HCT116 (cell line): ENCODE measurements around the gene PIGO. TPM values are rescaled to one million over a fixed set of nuclear protein-coding genes. Genes with fewer than 3 reads are reported as not detected.

Source experiments
- ATAC-seq: fragments of 200-7000 bp; cut with Tn5 transposase; 2 replicates; pipeline ENCODE4 v1.9.1; 2020; ENCODE audit warnings: mild to moderate bottlenecking, moderate library complexity
- BruUV-seq: library from RNA; stranded (reverse); fragments of 400-500 nt; replicated peaks from 2 replicates; lab custom pipeline; 2021; lab: Mats Ljungman, UMichigan
- CTCF ChIA-PET: fragments of 300-600 bp; sonication (Branson Sonifier 250); formaldehyde crosslinking; loops from one replicate; lab custom pipeline; 2021; ENCODE audit warnings: antibody characterized with exemption; lab: Charles Lee
- POLR2A ChIA-PET: fragments of 300-600, 350-600 bp; sonication (Branson Sonifier 250); formaldehyde crosslinking; loops from one replicate; lab custom pipeline; 2021; ENCODE audit warnings: antibody characterized with exemption; lab: Charles Lee
- RAD21 ChIA-PET, 2 experiments: fragments of 300-600 bp; sonication (Branson Sonifier 250); formaldehyde crosslinking; loops; one replicate each; lab custom pipeline; 2023; ENCODE audit warnings: low total read pairs in 2 of 2; ENCODE audit not compliant: uncharacterized antibody in 2 of 2, unreplicated experiment in 2 of 2, low non-redundant PET in 1 of 2; lab: Charles Lee
- DNase-seq: peaks from one replicate; pipeline ENCODE4 v3.0.0-alpha.2; 2010; ENCODE audit warnings: low read depth, low spot score
- H2AFZ ChIP-seq: fragments of 200-600 bp; shearing (Covaris generic), sonication (generic); 2 replicates; pipeline ENCODE4 v1.6.1; 2017; ENCODE audit warnings: low read depth, mixed run types, mixed read lengths, antibody characterized with exemption, low read length; ENCODE audit not compliant: poor library complexity, severe bottlenecking
- H3K27ac ChIP-seq: 2 replicates; pipeline ENCODE4 v1.5.1; 2012; ENCODE audit warnings: low read depth, low read length
- H3K27me3 ChIP-seq: fragments of 200-600 bp; sonication (generic); 2 replicates; pipeline ENCODE4 v1.6.1; 2016; ENCODE audit warnings: mixed run types, low read length, mixed read lengths; ENCODE audit not compliant: insufficient read depth
- H3K36me3 ChIP-seq, 2 experiments: fragments of 200-500 bp in 1 of 2; fragments of 200-600 bp in 1 of 2; sonication (Bioruptor generic) in 1 of 2; sonication (generic) in 1 of 2; 2 replicates each; pipeline versions ENCODE4 v1.5.1 to v1.6.1; 2014 to 2016; ENCODE audit warnings: low read length in 2 of 2, inconsistent platforms in 1 of 2, mixed read lengths in 1 of 2, mixed run types in 1 of 2; ENCODE audit not compliant: insufficient read depth in 2 of 2, control insufficient read depth in 1 of 2
- H3K4me1 ChIP-seq, 2 experiments: fragments of 200-600 bp in 1 of 2; sonication (generic) in 1 of 2; 2 replicates each; pipeline versions ENCODE4 v1.5.1 to v1.6.1; 2012 to 2017; ENCODE audit warnings: low read length in 2 of 2, inconsistent platforms in 1 of 2, mild to moderate bottlenecking in 1 of 2, mixed read lengths in 1 of 2, mixed run types in 1 of 2, moderate library complexity in 1 of 2; ENCODE audit not compliant: insufficient read depth in 2 of 2, control insufficient read depth in 1 of 2
- H3K4me2 ChIP-seq: fragments of 200-600 bp; sonication (generic); 2 replicates; pipeline ENCODE4 v1.6.1; 2017; ENCODE audit warnings: mixed run types, low read length, mixed read lengths
- H3K4me3 ChIP-seq, 2 experiments: fragments of 200-600 bp in 1 of 2; sonication (generic) in 1 of 2; replicated peaks in 1 of 2; 2 replicates each; pipeline ENCODE4 v1.5.1; 2011 to 2016; ENCODE audit warnings: low read length in 2 of 2, control low read depth in 1 of 2, low read depth in 1 of 2, mild to moderate bottlenecking in 1 of 2, mixed read lengths in 1 of 2, mixed run types in 1 of 2
- H3K79me2 ChIP-seq: fragments of 200-600 bp; sonication (generic); 2 replicates; pipeline ENCODE4 v1.6.1; 2017; ENCODE audit warnings: mild to moderate bottlenecking, mixed run types, low read length, moderate library complexity, mixed read lengths; ENCODE audit not compliant: insufficient read depth
- H3K9ac ChIP-seq: fragments of 200-600 bp; sonication (generic); 2 replicates; pipeline ENCODE4 v1.6.1; 2016; ENCODE audit warnings: low read length, mixed read lengths
- H3K9me2 ChIP-seq: fragments of 200-600 bp; sonication (generic), shearing (Covaris generic); 2 replicates; pipeline ENCODE4 v1.6.1; 2017; ENCODE audit warnings: mixed run types, mild to moderate bottlenecking, moderate library complexity; ENCODE audit not compliant: insufficient read depth
- H3K9me3 ChIP-seq, 2 experiments: fragments of 200-500 bp in 1 of 2; fragments of 200-600 bp in 1 of 2; sonication (Bioruptor generic) in 1 of 2; sonication (generic) in 1 of 2; 2 replicates each; pipeline ENCODE4 v1.6.1; 2014 to 2017; ENCODE audit warnings: low read length in 2 of 2, mixed read lengths in 2 of 2, inconsistent platforms in 1 of 2, low read depth in 1 of 2, mild to moderate bottlenecking in 1 of 2, mixed run types in 1 of 2, moderate library complexity in 1 of 2; ENCODE audit not compliant: control insufficient read depth in 1 of 2, insufficient read depth in 1 of 2
- H4K20me1 ChIP-seq: fragments of 200-600 bp; sonication (generic), shearing (Covaris generic); 2 replicates; pipeline ENCODE4 v1.6.1; 2017; ENCODE audit warnings: mixed run types, mild to moderate bottlenecking, moderate library complexity; ENCODE audit not compliant: insufficient read depth
- ELF1 ChIP-seq: IDR thresholded peaks from 2 replicates; pipeline ENCODE4 v1.6.1; 2012; ENCODE audit warnings: low read depth, borderline replicate concordance
- RAD21 ChIP-seq: IDR thresholded peaks from 2 replicates; pipeline ENCODE4 v1.6.1; 2012; ENCODE audit warnings: low read depth, mild to moderate bottlenecking
- intact Hi-C: fragments of 100-400 bp; cut with micrococcal nuclease; formaldehyde crosslinking; loops from 2 replicates; pipeline ENCODE4 v1.10.0; 2022
- total RNA-seq: library from RNA; stranded (reverse); gene quantifications from one replicate; pipeline ENCODE4 v1.2.1, GENCODE V29; 2021; ENCODE audit not compliant: unreplicated experiment
- TF ChIP-seq, protein P1 (sequence below): IDR thresholded peaks from 2 replicates; pipeline ENCODE4 v1.6.1; 2011; ENCODE audit warnings: mild to moderate bottlenecking, low read length, moderate library complexity; ENCODE audit not compliant: insufficient replicate concordance; ENCODE audit errors: extremely low read depth

Gene PIGO
- total RNA-seq, 1 experiment from 2014 or later = 24.0 TPM

DNA sequence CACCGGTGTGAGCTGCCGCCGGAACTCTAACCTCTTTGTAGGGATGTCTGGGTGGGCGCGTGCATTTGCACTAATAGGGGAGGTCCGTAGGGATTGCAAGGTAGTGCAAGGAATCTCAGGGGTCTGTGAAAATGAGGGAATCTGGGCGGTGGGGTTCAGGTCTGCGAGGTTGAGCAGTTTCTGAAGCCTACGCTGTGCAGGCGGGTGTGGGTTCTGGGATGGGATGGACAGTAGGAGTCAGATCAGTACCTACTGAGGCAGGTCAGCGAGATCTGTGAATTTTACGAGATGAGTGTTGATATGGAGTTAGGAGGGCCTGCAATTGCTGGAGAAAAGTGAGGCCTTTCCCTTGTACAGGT, 20.1 kb upstream of the PIGO start:
- no peaks in the 10 kb centered on the region for H3K27me3 ChIP-seq
- no peaks in the 10 kb centered on the region for H3K9me2 ChIP-seq
- ChIA-PET RAD21 (interaction anchor here (1.1 to 1.8 kb wide), 5 partner anchors 142 to 360 kb away, joined by 3 to 7 read pairs (median 4); no protein-coding TSS in a partner anchor), CTCF (interaction anchor here (0.8 to 2.8 kb wide), 19 partner anchors 9 to 487 kb away, joined by 3 to 22 read pairs (median 5); partner anchors contain the start of genes FANCG, STOML2 and UNC13B), POLR2A (interaction anchor here (1.2 kb wide), 1 partner anchor 142 kb away, joined by 4 read pairs; no protein-coding TSS in a partner anchor)
- no TSS peak for BruUV-seq
- H3K9me3 ChIP-seq = no peaks in the 10 kb centered on the region
- H3K4me3 ChIP-seq = peak overlapping the region; percentile 58 to 68
- intact Hi-C loops = loop anchor here (1.0 to 10.0 kb wide), 6 partner anchors 46 to 538 kb away; partner anchors contain the start of genes CCDC107, RMRP, SIT1 and UNC13B
- peak overlapping the region; percentile 52 for H3K9ac ChIP-seq
- peak overlapping the region; percentile 56; the same call in 1 of the 2 replicates for H3K27ac ChIP-seq
- no peaks in the 10 kb centered on the region for H3K36me3 ChIP-seq
- TF ChIP-seq, protein P1, sequence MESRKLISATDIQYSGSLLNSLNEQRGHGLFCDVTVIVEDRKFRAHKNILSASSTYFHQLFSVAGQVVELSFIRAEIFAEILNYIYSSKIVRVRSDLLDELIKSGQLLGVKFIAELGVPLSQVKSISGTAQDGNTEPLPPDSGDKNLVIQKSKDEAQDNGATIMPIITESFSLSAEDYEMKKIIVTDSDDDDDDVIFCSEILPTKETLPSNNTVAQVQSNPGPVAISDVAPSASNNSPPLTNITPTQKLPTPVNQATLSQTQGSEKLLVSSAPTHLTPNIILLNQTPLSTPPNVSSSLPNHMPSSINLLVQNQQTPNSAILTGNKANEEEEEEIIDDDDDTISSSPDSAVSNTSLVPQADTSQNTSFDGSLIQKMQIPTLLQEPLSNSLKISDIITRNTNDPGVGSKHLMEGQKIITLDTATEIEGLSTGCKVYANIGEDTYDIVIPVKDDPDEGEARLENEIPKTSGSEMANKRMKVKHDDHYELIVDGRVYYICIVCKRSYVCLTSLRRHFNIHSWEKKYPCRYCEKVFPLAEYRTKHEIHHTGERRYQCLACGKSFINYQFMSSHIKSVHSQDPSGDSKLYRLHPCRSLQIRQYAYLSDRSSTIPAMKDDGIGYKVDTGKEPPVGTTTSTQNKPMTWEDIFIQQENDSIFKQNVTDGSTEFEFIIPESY = no peak
- no peak for TF ChIP-seq ELF1
- TF ChIP-seq RAD21 = no peak
- H2AFZ ChIP-seq = peak overlapping the region; percentile 91
- H3K4me2 ChIP-seq = peak overlapping the region; percentile 98
- no peak for DNase-seq
- ATAC-seq = peak; percentile 3
- H3K4me1 ChIP-seq = peaks cover 35 to 55% of the 10 kb centered on the region in 2 experiments
- H4K20me1 ChIP-seq = no peaks in the 10 kb centered on the region
- H3K79me2 ChIP-seq = no peaks in the 10 kb centered on the region
